HL-60/S4 treated with retinoic acid at 250 ng/mL for 4 days and 3 days (cell line): ENCODE data around the gene GON4L.
"Not testable (repeated sequence)": the region's sequence is repeated elsewhere in the genome, so short reads cannot be mapped to it uniquely, and the experiment has no call there.

ENCODE experiments used
- in situ Hi-C: fragments of 300-500 bp; cut with MboI; formaldehyde crosslinking; loops from 2 replicates; pipeline ENCODE4 v1.7.0; 2022; ENCODE audit warnings: low sequenced_read_pairs

The GON4L gene

DNA sequence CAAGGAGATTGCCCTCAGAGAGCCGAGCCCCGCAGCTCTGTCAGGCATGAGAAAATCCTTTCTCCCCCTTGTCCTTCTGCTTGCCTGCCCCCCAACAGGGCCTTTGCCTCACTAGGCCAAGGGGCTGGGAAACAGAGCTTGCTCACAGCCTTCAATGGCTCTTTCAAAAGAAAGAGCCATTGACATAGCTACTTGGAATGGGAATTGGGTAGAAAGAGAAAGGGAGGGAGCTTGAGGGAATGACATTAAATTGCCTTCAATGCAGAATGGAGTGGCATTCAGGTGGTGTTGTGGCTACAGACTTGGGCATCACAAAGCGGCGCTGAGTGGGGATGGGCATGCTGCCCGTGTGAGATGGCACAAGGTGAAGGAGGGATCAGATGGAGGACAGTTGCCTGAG lies 15.5 kb upstream of the GON4L start:
- in situ Hi-C loops: no loop called here

DNA sequence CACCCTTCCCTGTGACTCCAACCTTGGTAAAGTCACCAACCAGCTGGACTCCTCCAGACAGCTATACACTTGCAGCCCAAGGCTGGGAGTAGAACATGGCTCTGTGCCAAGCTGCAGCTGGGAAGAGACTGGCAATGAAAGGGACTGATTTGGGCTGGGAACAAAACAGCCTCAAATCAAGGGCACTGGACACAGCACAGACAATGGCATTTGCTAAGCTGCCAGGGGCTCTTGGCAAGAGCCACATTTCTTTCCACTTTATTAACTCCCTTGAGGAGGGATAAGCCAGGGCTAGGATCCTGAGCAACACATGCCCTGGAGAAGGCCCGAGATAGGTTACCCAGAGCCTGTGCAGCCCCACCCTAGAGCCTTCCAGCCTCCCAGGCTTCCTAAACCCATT lies 14.4 kb upstream of the GON4L start:
- in situ Hi-C loops: no loop called here

GRCh38 chr1:155867766-155868165 lies 10.8 kb upstream of the GON4L start:
- in situ Hi-C loops: no loop called here

DNA sequence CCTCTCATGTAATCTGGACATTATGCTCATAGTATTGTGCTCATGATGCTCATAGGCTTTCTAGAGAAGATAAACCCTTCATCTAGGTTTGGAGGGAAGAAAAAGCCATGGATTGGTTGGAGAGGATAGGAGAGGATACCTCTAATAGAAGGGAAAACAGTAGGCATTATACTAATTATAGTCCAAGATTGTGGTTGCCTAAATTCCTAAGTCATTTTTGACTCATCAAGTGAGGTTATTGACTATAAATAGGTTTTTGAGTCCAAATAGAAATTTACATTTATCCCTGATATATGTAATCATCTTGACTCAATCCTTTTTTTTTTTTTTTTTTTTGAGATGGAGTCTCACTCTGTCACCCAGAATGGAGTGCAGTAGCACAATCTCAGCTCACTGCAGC lies 7.4 kb upstream of the GON4L start:
- in situ Hi-C loops: no loop called here

DNA sequence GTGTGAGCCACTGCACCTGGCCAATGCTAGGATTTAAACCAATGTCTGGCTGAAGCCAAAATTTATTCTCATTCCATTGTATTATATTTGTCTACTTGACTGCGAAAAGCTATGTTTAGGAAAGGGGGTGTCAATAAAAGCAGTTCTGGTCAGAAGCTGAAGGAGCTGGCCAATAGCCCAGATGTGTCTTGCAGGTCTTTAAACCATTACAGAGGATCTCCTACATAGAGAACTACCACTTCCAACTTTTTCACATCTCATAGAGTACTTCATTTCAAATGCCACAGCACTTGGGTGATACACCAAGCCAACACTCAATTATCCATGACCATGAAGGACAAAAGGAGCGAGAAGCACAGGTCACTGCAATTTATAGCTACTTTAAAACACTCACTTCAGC lies 4.9 kb upstream of the GON4L start:
- in situ Hi-C loops: no loop called here

- in situ Hi-C loops: no loop called here
Measured at GRCh38 chr1:155860970-155861510, 4.0 kb upstream of the GON4L start.

- in situ Hi-C loops: no loop called here
Measured at GRCh38 chr1:155859881-155860871, 3.2 kb upstream of the GON4L start.

DNA sequence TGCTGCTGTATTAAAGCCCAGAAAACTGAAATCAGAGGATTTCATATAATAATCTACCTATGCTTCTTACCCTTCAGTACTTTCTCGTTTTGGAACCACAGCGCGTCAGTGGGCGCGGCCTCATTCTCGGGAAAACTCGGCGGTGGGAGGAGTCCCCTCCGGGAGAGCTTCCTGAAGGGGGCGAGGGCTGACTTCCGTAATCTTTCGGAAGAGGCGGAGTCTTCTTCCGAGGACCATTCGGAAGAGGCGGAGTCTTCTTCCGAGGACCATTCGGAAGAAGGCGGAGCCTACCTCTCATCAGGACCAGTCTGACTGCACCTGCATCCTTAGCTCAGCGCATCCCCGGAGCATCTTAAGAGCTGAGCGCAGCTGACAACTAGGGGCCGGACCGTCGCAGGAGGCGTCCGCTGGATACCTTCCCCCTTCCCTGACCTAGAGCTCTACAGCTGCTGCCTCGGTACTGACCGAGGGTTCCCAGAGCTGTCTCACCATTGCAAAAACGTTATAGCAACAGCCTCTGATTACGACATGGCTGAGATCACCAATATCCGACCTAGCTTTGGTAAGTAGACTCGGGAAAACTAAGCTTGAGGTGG lies 2.3 kb upstream of the GON4L start, which contains the start of gene SYT11:
TSS of gene SYT11 (plus strand) at position 334 of the 596 bp plus-strand sequence. CDS start at position 529, 195 bp downstream.
- in situ Hi-C loops: no loop called here

- in situ Hi-C loops: no loop called here
Measured at GRCh38 chr1:155858800-155859233, 1.8 kb upstream of the GON4L start.

DNA sequence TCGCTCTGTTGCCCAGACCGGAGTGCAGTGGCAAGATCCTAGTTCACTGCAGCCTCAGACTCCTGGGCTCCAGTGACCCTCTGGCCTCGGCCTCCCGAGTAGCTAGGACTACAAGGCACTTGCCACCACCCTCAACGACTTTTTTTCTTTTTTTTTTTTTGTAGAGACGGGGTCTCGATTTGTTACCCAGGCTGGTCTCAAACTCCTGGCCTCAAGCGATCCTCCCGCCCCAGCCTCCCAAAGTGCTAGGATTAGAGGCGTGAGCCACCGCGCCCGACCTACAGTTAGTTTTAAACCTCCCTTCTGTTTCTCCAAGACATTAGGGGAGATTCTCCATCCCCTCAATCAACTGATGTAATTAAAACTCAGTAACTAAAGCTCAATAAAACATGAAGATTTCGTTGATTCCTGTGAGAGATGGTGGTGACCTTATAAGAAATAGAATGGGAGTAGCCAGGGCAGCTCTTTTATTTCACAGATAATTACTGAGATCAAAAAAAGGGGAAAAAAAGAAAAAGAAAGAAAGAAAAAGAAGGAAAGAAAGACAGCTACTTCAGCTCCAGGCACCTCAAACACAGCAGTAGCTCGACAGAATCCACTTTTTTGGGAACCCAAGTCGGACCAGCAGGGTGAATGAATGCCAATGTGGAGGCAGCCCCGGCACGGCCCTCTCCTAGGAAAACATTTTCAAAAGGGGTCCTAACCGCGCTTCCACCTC lies 598 bp downstream of the GON4L start:
- in situ Hi-C loops: no loop called here

GRCh38 chr1:155850345-155850744 lies 6.7 kb downstream of the GON4L start:
- in situ Hi-C loops: no loop called here

- in situ Hi-C loops: no loop called here
Measured at GRCh38 chr1:155847823-155848529, 9.0 kb downstream of the GON4L start.

DNA sequence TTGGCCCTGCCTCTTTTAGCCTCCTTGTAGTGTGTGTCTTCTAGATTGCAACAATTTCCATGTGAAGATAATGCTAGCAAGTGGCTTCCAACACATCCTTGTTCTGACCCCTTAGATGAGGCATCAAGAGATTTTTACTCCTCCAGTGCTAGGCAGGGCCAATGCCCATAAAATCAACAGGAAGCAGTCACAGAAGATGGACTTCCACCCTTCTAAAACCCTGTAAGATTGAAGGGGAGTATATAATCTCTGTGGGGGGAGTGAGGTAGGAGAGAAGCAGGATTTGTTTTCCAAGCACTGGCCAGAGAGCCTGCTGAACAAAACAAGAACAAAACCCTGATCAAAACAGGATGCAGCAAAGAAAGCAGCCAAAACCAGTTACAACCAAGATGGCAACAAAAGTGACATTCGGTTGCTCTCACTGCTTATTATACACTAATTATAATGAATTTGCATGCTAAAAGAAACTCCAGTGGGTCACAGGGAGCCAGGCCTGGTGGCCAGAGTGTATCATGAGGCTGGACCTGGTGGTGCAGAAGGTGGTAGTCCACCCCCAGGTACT lies 12.1 kb downstream of the GON4L start:
- in situ Hi-C loops: no loop called here

DNA sequence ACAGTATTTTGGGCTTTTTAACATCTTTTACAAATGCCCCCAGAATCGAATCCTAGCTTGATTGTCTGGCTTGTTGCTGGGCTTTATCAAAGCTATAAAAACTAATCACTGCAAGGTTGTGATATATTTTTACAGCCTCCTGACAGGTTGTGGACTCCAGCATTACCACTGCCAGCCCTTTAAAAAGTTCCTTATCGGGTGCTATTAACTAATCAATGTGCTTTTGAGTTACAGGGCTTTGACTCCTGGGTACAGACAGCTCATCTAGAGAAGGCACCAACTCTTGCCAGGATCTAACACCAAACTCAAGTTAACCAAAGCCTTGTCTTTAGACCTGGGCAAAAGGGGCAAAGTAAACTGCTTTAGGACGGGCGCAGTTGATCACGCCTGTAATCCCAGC lies 16.6 kb downstream of the GON4L start:
- in situ Hi-C loops: no loop called here

- in situ Hi-C loops: no loop called here
Measured at GRCh38 chr1:155835548-155835947, 21.5 kb downstream of the GON4L start.

DNA sequence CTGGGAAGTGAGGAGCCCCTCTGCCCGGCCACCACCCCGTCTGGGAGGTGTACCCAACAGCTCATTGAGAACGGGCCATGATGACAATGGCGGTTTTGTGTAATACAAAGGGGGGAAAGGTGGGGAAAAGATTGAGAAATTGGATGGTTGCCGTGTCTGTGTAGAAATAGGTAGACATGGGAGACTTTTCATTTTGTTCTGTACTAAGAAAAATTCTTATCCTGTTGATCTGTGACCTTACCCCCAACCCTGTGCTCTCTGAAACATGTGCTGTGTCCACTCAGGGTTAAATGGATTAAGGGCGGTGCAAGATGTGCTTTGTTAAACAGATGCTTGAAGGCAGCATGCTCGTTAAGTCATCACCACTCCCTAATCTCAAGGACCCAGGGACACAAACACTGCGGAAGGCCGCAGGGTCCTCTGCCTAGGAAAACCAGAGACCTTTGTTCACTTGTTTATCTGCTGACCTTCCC lies 22.1 kb downstream of the GON4L start:
- in situ Hi-C loops: not testable (repeated sequence)

DNA sequence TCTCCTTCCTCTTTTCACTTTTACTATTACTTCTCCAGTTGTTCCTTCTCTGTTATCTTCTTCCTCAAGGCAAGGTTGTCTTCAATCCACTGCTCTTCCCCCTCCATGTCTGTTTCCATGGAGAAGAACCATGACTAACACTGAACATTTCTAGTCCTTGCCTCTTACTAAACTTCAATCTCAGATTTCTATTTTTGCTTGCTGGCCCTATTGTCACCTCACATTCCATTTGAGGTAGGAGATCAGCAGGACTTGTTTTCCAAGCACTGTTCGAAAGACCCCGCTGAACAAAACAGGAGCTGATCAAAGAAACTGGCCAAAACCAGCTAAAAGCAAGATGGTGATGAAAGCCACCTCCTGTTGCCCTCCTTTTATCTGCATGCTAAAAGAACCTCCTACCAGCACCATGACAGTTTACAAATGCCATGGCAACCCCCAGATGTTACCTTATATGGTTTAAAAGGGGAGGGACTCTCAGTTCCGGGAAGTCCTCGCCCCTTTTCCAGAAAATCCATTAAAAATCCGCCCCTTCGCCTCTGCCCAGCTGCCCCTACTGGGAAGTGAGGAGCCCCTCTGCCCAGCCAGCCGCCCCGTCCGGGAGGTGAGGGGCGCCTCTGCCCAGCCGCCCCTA lies 22.6 kb downstream of the GON4L start:
- in situ Hi-C loops: no loop called here

DNA sequence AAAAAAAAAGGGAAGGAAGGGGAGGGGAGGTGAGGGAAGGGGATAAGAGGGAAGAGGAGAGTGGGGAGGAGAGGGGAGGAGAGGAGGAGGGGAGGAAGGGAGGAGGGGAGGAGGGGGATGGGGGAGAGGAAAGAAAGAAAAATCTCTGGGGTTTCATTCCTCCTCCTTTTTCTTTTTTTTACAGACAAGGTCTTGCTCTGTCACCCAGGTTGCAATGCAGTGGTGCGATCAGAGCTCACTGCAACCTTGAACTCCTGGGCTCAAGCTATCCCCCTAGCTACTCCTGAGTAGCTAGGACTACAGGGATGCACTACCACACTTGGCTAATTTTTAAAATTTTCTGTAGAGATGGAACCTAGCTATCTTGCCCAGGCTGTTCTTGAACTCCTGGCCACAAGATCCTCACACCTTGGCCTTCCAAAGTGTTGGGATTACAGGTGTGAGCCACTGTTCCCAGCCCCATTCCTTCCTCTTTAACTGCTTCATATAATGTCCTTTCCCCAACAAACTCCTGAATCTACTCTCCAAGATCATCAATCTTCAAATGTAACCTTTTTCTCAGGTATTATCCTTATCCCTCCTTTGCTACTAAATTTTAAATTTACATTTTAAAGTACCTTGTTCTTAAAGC lies 23.2 kb downstream of the GON4L start:
- in situ Hi-C loops: no loop called here

DNA sequence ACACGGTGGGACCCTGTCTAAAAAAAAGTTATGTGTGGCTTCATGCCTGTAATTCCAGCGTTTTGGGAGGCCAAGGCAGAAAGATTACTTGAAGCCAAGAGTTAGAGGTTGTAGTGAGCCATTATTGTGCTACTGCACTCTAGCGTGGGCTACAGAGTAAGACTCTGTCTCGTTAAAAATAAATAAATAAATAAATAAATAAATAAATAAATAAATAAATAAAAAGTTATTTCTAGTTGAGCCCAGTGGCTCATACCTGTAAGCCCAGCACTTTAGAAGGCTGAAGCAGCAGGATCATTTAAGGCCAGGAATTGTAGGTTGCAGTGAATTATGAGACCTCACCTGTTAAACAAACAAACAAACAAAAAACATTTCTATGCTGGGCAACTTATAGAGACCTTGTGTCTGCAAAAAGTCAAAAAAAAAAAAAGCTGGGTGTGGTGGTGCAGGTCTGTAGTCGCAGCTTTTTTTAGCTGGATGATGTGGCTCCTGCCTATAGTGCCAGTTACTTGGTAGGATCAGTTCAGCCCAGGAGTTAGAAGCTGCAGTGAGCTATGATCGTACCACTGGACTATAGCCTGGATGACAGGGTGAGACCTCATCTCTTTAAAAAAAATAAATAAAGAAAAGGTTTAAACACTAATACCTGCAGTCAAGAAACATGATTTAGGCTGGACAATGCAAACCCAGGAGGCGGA lies 25.6 kb downstream of the GON4L start:
- in situ Hi-C loops: no loop called here
